Skeletal muscle tissue (tissue), 4 donors: ENCODE data around the gene DNAH17. TPM values are rescaled to one million over a fixed set of nuclear protein-coding genes. Genes with fewer than 3 reads are reported as not detected.
A peak's percentile ranks its signal among the peaks of the same experiment; 100 is the strongest.

Source experiments
- H3K27ac ChIP-seq: one replicate; pipeline ENCODE4 v1.7.0; 2013; ENCODE audit warnings: mild to moderate bottlenecking, low read depth, low read length, inconsistent platforms
- H3K27me3 ChIP-seq, 3 donors: one replicate each; pipeline ENCODE4 v1.7.0; 2013; ENCODE audit warnings: low read length in 3 of 3; ENCODE audit not compliant: control insufficient read depth in 3 of 3, insufficient read depth in 3 of 3
- H3K36me3 ChIP-seq, 3 donors: one replicate each; pipeline ENCODE4 v1.7.0; 2013; ENCODE audit warnings: low read length in 3 of 3; ENCODE audit not compliant: control insufficient read depth in 3 of 3, insufficient read depth in 3 of 3
- H3K4me1 ChIP-seq, 3 donors: one replicate each; pipeline ENCODE4 v1.7.0; 2013; ENCODE audit warnings: low read length in 3 of 3, mild to moderate bottlenecking in 3 of 3; ENCODE audit not compliant: control insufficient read depth in 3 of 3, insufficient read depth in 3 of 3
- H3K4me3 ChIP-seq, 3 donors: one replicate each; pipeline ENCODE4 v1.7.0; 2013; ENCODE audit warnings: low read length in 3 of 3
- H3K9ac ChIP-seq, 3 donors: one replicate each; pipeline ENCODE4 v1.7.0; 2013; ENCODE audit warnings: low read length in 3 of 3, mild to moderate bottlenecking in 3 of 3, moderate library complexity in 2 of 3, low read depth in 1 of 3
- H3K9me3 ChIP-seq, 3 donors: one replicate each; pipeline ENCODE4 v1.7.0; 2013; ENCODE audit warnings: low read length in 3 of 3; ENCODE audit not compliant: control insufficient read depth in 3 of 3
- total RNA-seq: library from RNA; depleted of rRNA; stranded (reverse); fragments of >200 nt; gene quantifications from one replicate; pipeline ENCODE4 v1.2.3, GENCODE V29; 2014
- donor health status: Osteomylitis.

DNAH17 gene
- total RNA-seq, 1 donor from 2014 or later, result under 0.01 TPM

- Histone ChIP-seq H3K9me3 (no peaks in the 10 kb centered on the region), H3K9ac (no peak overlapping the region), H3K27ac (no peak overlapping the region), H3K4me3 (no peak overlapping the region), H3K27me3 (peaks cover 0 to 3% (median 0%) of the 10 kb centered on the region in 3 donors), H3K4me1 (no peaks in the 10 kb centered on the region), H3K36me3 (no peaks in the 10 kb centered on the region)
Observed at GRCh38 chr17:78605429-78605828, 28.2 kb upstream of the DNAH17 start.

GRCh38 chr17:78602246-78602645, 25.1 kb upstream of the DNAH17 start:
- peaks cover 0 to 3% (median 0%) of the 10 kb centered on the region in 3 donors for H3K27me3 ChIP-seq
- no peaks in the 10 kb centered on the region for H3K9me3 ChIP-seq
- peaks cover 0 to 5% (median 0%) of the 10 kb centered on the region in 3 donors for H3K4me1 ChIP-seq
- no peak overlapping the region for H3K4me3 ChIP-seq
- H3K9ac ChIP-seq, result no peak overlapping the region
- H3K27ac ChIP-seq, result no peak overlapping the region
- no peaks in the 10 kb centered on the region for H3K36me3 ChIP-seq

GRCh38 chr17:78601577-78602190, 24.5 kb upstream of the DNAH17 start:
- Histone ChIP-seq H3K9ac (no peak overlapping the region), H3K4me3 (no peak overlapping the region), H3K27me3 (peaks cover 0 to 3% (median 0%) of the 10 kb centered on the region in 3 donors), H3K36me3 (no peaks in the 10 kb centered on the region), H3K4me1 (peaks cover 0 to 5% (median 0%) of the 10 kb centered on the region in 3 donors), H3K9me3 (no peaks in the 10 kb centered on the region), H3K27ac (no peak overlapping the region)

GRCh38 chr17:78600181-78600721, 23.1 kb upstream of the DNAH17 start:
- peaks cover 0 to 3% (median 0%) of the 10 kb centered on the region in 3 donors for H3K27me3 ChIP-seq
- no peaks in the 10 kb centered on the region for H3K36me3 ChIP-seq
- H3K9ac ChIP-seq, result no peak overlapping the region
- peaks cover 0 to 5% (median 0%) of the 10 kb centered on the region in 3 donors for H3K4me1 ChIP-seq
- no peak overlapping the region for H3K4me3 ChIP-seq
- H3K9me3 ChIP-seq, result no peaks in the 10 kb centered on the region
- H3K27ac ChIP-seq, result no peak overlapping the region

- Histone ChIP-seq H3K9ac (no peak overlapping the region), H3K9me3 (no peaks in the 10 kb centered on the region), H3K27me3 (peaks cover 0 to 3% (median 0%) of the 10 kb centered on the region in 3 donors), H3K4me3 (no peak overlapping the region), H3K36me3 (no peaks in the 10 kb centered on the region), H3K27ac (no peak overlapping the region), H3K4me1 (peaks cover 0 to 5% (median 0%) of the 10 kb centered on the region in 3 donors)
Observed at GRCh38 chr17:78599419-78599818, 22.2 kb upstream of the DNAH17 start.

GRCh38 chr17:78598013-78598471, 20.8 kb upstream of the DNAH17 start:
- H3K9ac ChIP-seq, result no peak overlapping the region

GRCh38 chr17:78596871-78597764, 19.9 kb upstream of the DNAH17 start:
- H3K27me3 ChIP-seq, result no peaks in the 10 kb centered on the region
- no peaks in the 10 kb centered on the region for H3K36me3 ChIP-seq
- no peak overlapping the region for H3K4me3 ChIP-seq
- no peak overlapping the region for H3K9ac ChIP-seq
- H3K9me3 ChIP-seq, result no peaks in the 10 kb centered on the region
- peaks cover 0 to 5% (median 0%) of the 10 kb centered on the region in 3 donors for H3K4me1 ChIP-seq
- H3K27ac ChIP-seq, result no peak overlapping the region

More at GRCh38 chr17:78598013-78598471, 20.8 kb upstream of the DNAH17 start:
- Histone ChIP-seq H3K27me3 (no peaks in the 10 kb centered on the region), H3K4me3 (no peak overlapping the region), H3K27ac (no peak overlapping the region), H3K4me1 (peaks cover 0 to 5% (median 0%) of the 10 kb centered on the region in 3 donors), H3K9me3 (no peaks in the 10 kb centered on the region), H3K36me3 (no peaks in the 10 kb centered on the region)

- no peak overlapping the region for H3K27ac ChIP-seq
- H3K9me3 ChIP-seq, result no peaks in the 10 kb centered on the region
- no peaks in the 10 kb centered on the region for H3K36me3 ChIP-seq
- H3K4me1 ChIP-seq, result peaks cover 0 to 8% (median 0%) of the 10 kb centered on the region in 3 donors
- no peaks in the 10 kb centered on the region for H3K27me3 ChIP-seq
- no peak overlapping the region for H3K9ac ChIP-seq
- no peak overlapping the region for H3K4me3 ChIP-seq
Observed at GRCh38 chr17:78595135-78595810, 18.1 kb upstream of the DNAH17 start.

GRCh38 chr17:78592991-78593329, 15.8 kb upstream of the DNAH17 start:
- Histone ChIP-seq H3K4me1 (peaks cover 0 to 11% (median 0%) of the 10 kb centered on the region in 3 donors), H3K36me3 (no peaks in the 10 kb centered on the region), H3K27me3 (no peaks in the 10 kb centered on the region), H3K9me3 (no peaks in the 10 kb centered on the region), H3K4me3 (no peak overlapping the region), H3K9ac (no peak overlapping the region), H3K27ac (peak overlapping the region; percentile 77)
